ENCODE results near the gene YY1. TPM values are rescaled to one million over a fixed set of nuclear protein-coding genes. Genes with fewer than 3 reads are reported as not detected.

Gene YY1
- total and polyA plus RNA-seq, 2 experiments from 2014 or later: 88.2 to 128 TPM

- Histone ChIP-seq H3K4me1 (ENCODE audit: insufficient read depth) (peaks cover 36% of the 10 kb centered on the region), H3F3A (replicated peaks; ENCODE audit: low read depth) (peaks cover 19% of the 10 kb centered on the region), H3K79me2 (replicated peaks; ENCODE audit: insufficient read depth) (peaks cover 84% of the 10 kb centered on the region), H3K4me2 (0 out of 2 replicates have a peak overlapping the region, but pooled peaks have one; percentile 37), H3K36me3 (ENCODE audit: insufficient read depth) (peaks cover 4% of the 10 kb centered on the region), H3K27ac (ENCODE audit: low read depth) (peak overlapping the region; percentile 98; the same call in 1 of the 2 replicates), H4K20me1 (replicated peaks; ENCODE audit: insufficient read depth) (peaks cover 6% of the 10 kb centered on the region; the same call in 1 of the 2 replicates), H3K4me3 (no peak overlapping the region), H3K9me2 (ENCODE audit: insufficient read depth) (no peaks in the 10 kb centered on the region), H3K27me3 (ENCODE audit: insufficient read depth) (no peaks in the 10 kb centered on the region), H2AFZ (no peak overlapping the region)
- H3K36me3 Mint-ChIP-seq (ENCODE audit: low read depth): no peaks in the 10 kb centered on the region
- no peak overlapping the region for H3K4me3 Mint-ChIP-seq
- H3K27ac Mint-ChIP-seq: no peak overlapping the region
- peaks cover 5% of the 10 kb centered on the region for H3K27me3 Mint-ChIP-seq (ENCODE audit: insufficient read depth, low read depth, poor library complexity)
- H3K4me1 Mint-ChIP-seq: peaks cover 3% of the 10 kb centered on the region; the same call in 2 of the 3 replicates
- no peak for ATAC-seq
- no peak for TF ChIP-seq JUNB (IDR thresholded peaks at IDR 0.05; ENCODE audit: unreplicated experiment)
- no peak for TF ChIP-seq POLR2AphosphoS5 (IDR thresholded peaks at IDR 0.05; ENCODE audit: low read depth)
- TF ChIP-seq ETS1 (IDR thresholded peaks at IDR 0.05): no peak
- no peak for TF ChIP-seq ZNF331 (CRISPR knock-in tag; IDR thresholded peaks at IDR 0.05; ENCODE audit: low read depth)
- TF ChIP-seq, protein P1, sequence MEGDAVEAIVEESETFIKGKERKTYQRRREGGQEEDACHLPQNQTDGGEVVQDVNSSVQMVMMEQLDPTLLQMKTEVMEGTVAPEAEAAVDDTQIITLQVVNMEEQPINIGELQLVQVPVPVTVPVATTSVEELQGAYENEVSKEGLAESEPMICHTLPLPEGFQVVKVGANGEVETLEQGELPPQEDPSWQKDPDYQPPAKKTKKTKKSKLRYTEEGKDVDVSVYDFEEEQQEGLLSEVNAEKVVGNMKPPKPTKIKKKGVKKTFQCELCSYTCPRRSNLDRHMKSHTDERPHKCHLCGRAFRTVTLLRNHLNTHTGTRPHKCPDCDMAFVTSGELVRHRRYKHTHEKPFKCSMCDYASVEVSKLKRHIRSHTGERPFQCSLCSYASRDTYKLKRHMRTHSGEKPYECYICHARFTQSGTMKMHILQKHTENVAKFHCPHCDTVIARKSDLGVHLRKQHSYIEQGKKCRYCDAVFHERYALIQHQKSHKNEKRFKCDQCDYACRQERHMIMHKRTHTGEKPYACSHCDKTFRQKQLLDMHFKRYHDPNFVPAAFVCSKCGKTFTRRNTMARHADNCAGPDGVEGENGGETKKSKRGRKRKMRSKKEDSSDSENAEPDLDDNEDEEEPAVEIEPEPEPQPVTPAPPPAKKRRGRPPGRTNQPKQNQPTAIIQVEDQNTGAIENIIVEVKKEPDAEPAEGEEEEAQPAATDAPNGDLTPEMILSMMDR (conservative IDR thresholded peaks at IDR 0.05; ENCODE audit: low read depth in 2 of 2): no peak
- TF ChIP-seq ZNF114 (CRISPR knock-in tag; IDR thresholded peaks at IDR 0.05): no peak
- no peak for TF ChIP-seq ZNF462 (CRISPR knock-in tag; IDR thresholded peaks at IDR 0.05)
- TF ChIP-seq STAT1 (IDR thresholded peaks at IDR 0.05; ENCODE audit: unreplicated experiment): no peak
- TF ChIP-seq, protein P2, sequence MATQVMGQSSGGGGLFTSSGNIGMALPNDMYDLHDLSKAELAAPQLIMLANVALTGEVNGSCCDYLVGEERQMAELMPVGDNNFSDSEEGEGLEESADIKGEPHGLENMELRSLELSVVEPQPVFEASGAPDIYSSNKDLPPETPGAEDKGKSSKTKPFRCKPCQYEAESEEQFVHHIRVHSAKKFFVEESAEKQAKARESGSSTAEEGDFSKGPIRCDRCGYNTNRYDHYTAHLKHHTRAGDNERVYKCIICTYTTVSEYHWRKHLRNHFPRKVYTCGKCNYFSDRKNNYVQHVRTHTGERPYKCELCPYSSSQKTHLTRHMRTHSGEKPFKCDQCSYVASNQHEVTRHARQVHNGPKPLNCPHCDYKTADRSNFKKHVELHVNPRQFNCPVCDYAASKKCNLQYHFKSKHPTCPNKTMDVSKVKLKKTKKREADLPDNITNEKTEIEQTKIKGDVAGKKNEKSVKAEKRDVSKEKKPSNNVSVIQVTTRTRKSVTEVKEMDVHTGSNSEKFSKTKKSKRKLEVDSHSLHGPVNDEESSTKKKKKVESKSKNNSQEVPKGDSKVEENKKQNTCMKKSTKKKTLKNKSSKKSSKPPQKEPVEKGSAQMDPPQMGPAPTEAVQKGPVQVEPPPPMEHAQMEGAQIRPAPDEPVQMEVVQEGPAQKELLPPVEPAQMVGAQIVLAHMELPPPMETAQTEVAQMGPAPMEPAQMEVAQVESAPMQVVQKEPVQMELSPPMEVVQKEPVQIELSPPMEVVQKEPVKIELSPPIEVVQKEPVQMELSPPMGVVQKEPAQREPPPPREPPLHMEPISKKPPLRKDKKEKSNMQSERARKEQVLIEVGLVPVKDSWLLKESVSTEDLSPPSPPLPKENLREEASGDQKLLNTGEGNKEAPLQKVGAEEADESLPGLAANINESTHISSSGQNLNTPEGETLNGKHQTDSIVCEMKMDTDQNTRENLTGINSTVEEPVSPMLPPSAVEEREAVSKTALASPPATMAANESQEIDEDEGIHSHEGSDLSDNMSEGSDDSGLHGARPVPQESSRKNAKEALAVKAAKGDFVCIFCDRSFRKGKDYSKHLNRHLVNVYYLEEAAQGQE (IDR thresholded peaks at IDR 0.05; ENCODE audit: unreplicated experiment): no peak
- no peak for TF ChIP-seq CREB1 (CRISPR knock-in tag; IDR thresholded peaks at IDR 0.05; ENCODE audit: low read depth)
- TF ChIP-seq EZH2phosphoT487 (IDR thresholded peaks at IDR 0.05; ENCODE audit: unreplicated experiment): no peak
- no peak for TF ChIP-seq EZH2 (IDR thresholded peaks at IDR 0.05; ENCODE audit: low read depth, unreplicated experiment)
- TF ChIP-seq NANOG (IDR thresholded peaks at IDR 0.05; ENCODE audit: borderline replicate concordance): no peak
- no peak for DNase-seq (ENCODE audit: low spot score)
- H3K9me3 Mint-ChIP-seq: no peaks in the 10 kb centered on the region
Measured at GRCh38 chr14:100224229-100224866, 14.6 kb upstream of the YY1 start.
